ENCODE data around the gene KLHDC10.

The KLHDC10 gene

DNA sequence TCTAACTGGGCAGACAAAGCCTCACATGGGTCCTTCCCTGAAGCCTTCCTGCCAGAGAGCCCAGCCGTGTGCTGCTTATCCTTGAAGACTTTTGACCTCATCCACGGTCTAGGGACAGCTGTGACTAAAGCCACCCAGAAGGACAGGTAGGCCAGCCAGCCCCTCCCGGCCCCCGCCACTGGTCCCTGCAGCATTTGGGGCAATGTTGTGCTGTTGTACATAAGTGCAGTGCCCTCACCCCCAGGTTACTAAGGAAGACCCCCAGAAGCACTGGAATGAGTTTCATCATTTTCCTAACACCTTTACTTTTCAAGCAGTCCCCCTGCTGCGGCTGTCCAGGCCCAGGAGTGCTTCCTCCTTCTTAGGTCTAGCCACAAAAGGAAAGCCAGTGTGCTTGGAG lies 91.9 kb downstream of the KLHDC10 start:
- no peak overlapping the region for H3K56ac ChIP-seq (ENCODE audit: low read length)
- no peak overlapping the region for H2BK15ac ChIP-seq (replicated peaks; ENCODE audit: low read depth)
- no CpG with 5 or more reads among the region's 5 CpGs for WGBS (ENCODE audit: extremely low coverage, insufficient coverage, low lambda C conversion rate)
- H2AK5ac ChIP-seq (ENCODE audit: low read length): no peak overlapping the region
- H3K4me1 ChIP-seq (ENCODE audit: control insufficient read depth, low read depth, low read length): no peaks in the 10 kb centered on the region
- no peak overlapping the region for H3K18ac ChIP-seq (ENCODE audit: low read length)
- H3K4ac ChIP-seq (ENCODE audit: low read depth, low read length): no peak overlapping the region
- H3K9ac ChIP-seq (ENCODE audit: low read length): no peak overlapping the region
- H3K79me2 ChIP-seq (ENCODE audit: control insufficient read depth, insufficient read depth, low read length): no peaks in the 10 kb centered on the region
- no peak overlapping the region for H3K4me2 ChIP-seq (ENCODE audit: low read length)
- H3K23ac ChIP-seq (ENCODE audit: low read length): no peak overlapping the region
- H3K4me3 ChIP-seq (ENCODE audit: low read length): no peak overlapping the region
- no peak overlapping the region for H2BK5ac ChIP-seq (ENCODE audit: low read length)
- peaks cover 1% of the 10 kb centered on the region for H3K36me3 ChIP-seq (ENCODE audit: control insufficient read depth, insufficient read depth, low read length)
- no peak for DNase-seq
- no peak overlapping the region for H3K27ac ChIP-seq (ENCODE audit: low read depth, low read length)
- H3K27me3 ChIP-seq (ENCODE audit: insufficient read depth, low read length, poor library complexity): no peaks in the 10 kb centered on the region
- no peak overlapping the region for H4K8ac ChIP-seq (ENCODE audit: low read depth, low read length)
- no peak overlapping the region for H4K5ac ChIP-seq (ENCODE audit: low read length)
- H3K79me1 ChIP-seq (ENCODE audit: low read length): no peaks in the 10 kb centered on the region
- H2BK120ac ChIP-seq (ENCODE audit: low read depth, low read length): no peak overlapping the region

GRCh38 chr7:130174237-130174959 lies 104.1 kb downstream of the KLHDC10 start:
- Histone ChIP-seq H3K23ac (ENCODE audit: low read length) (no peak overlapping the region), H3K4ac (ENCODE audit: low read depth, low read length) (no peak overlapping the region), H2BK15ac (replicated peaks; ENCODE audit: low read depth) (no peak overlapping the region), H2BK5ac (ENCODE audit: low read length) (no peak overlapping the region), H4K8ac (ENCODE audit: low read depth, low read length) (no peak overlapping the region), H3K79me2 (ENCODE audit: control insufficient read depth, insufficient read depth, low read length) (no peaks in the 10 kb centered on the region), H4K5ac (ENCODE audit: low read length) (no peak overlapping the region), H2BK120ac (ENCODE audit: low read depth, low read length) (no peak overlapping the region), H3K79me1 (ENCODE audit: low read length) (no peaks in the 10 kb centered on the region), H3K56ac (ENCODE audit: low read length) (no peak overlapping the region), H3K9ac (ENCODE audit: low read length) (no peak overlapping the region), H3K36me3 (ENCODE audit: control insufficient read depth, insufficient read depth, low read length) (peaks cover 2% of the 10 kb centered on the region), H2AK5ac (ENCODE audit: low read length) (no peak overlapping the region), H3K4me3 (ENCODE audit: low read length) (no peak overlapping the region), H3K27me3 (ENCODE audit: insufficient read depth, low read length, poor library complexity) (no peaks in the 10 kb centered on the region), H3K4me1 (ENCODE audit: control insufficient read depth, low read depth, low read length) (no peaks in the 10 kb centered on the region), H3K18ac (ENCODE audit: low read length) (no peak overlapping the region), H3K4me2 (ENCODE audit: low read length) (no peak overlapping the region), H3K27ac (ENCODE audit: low read depth, low read length) (no peak overlapping the region)
- no peak for DNase-seq
- WGBS (ENCODE audit: extremely low coverage, insufficient coverage, low lambda C conversion rate): 100% methylated on average over 1 of the region's 4 CpGs

GRCh38 chr7:130178251-130178650 lies 107.9 kb downstream of the KLHDC10 start:
- Histone ChIP-seq H2BK120ac (ENCODE audit: low read depth, low read length) (no peak overlapping the region), H2BK5ac (ENCODE audit: low read length) (no peak overlapping the region), H3K56ac (ENCODE audit: low read length) (no peak overlapping the region), H3K36me3 (ENCODE audit: control insufficient read depth, insufficient read depth, low read length) (no peaks in the 10 kb centered on the region), H2AK5ac (ENCODE audit: low read length) (no peak overlapping the region), H4K5ac (ENCODE audit: low read length) (no peak overlapping the region), H3K79me2 (ENCODE audit: control insufficient read depth, insufficient read depth, low read length) (no peaks in the 10 kb centered on the region), H4K8ac (ENCODE audit: low read depth, low read length) (no peak overlapping the region), H3K9ac (ENCODE audit: low read length) (no peak overlapping the region), H3K79me1 (ENCODE audit: low read length) (no peaks in the 10 kb centered on the region), H2BK15ac (replicated peaks; ENCODE audit: low read depth) (no peak overlapping the region), H3K4ac (ENCODE audit: low read depth, low read length) (no peak overlapping the region), H3K27me3 (ENCODE audit: insufficient read depth, low read length, poor library complexity) (no peaks in the 10 kb centered on the region), H3K18ac (ENCODE audit: low read length) (no peak overlapping the region), H3K4me1 (ENCODE audit: control insufficient read depth, low read depth, low read length) (no peaks in the 10 kb centered on the region), H3K23ac (ENCODE audit: low read length) (no peak overlapping the region), H3K4me2 (ENCODE audit: low read length) (no peak overlapping the region), H3K27ac (ENCODE audit: low read depth, low read length) (no peak overlapping the region), H3K4me3 (ENCODE audit: low read length) (no peak overlapping the region)
- WGBS (ENCODE audit: extremely low coverage, insufficient coverage, low lambda C conversion rate): no CpG with 5 or more reads among the region's 4 CpGs
- DNase-seq: no peak

- H2AK5ac ChIP-seq (ENCODE audit: low read length): no peak overlapping the region
- H3K79me2 ChIP-seq (ENCODE audit: control insufficient read depth, insufficient read depth, low read length): no peaks in the 10 kb centered on the region
- no peaks in the 10 kb centered on the region for H3K36me3 ChIP-seq (ENCODE audit: control insufficient read depth, insufficient read depth, low read length)
- no peak overlapping the region for H4K8ac ChIP-seq (ENCODE audit: low read depth, low read length)
- H3K4ac ChIP-seq (ENCODE audit: low read depth, low read length): no peak overlapping the region
- no peak overlapping the region for H3K9ac ChIP-seq (ENCODE audit: low read length)
- no peaks in the 10 kb centered on the region for H3K27me3 ChIP-seq (ENCODE audit: insufficient read depth, low read length, poor library complexity)
- no peak overlapping the region for H3K18ac ChIP-seq (ENCODE audit: low read length)
- H2BK15ac ChIP-seq (replicated peaks; ENCODE audit: low read depth): no peak overlapping the region
- no peak overlapping the region for H3K23ac ChIP-seq (ENCODE audit: low read length)
- no peak overlapping the region for H3K4me3 ChIP-seq (ENCODE audit: low read length)
- H3K79me1 ChIP-seq (ENCODE audit: low read length): no peaks in the 10 kb centered on the region
- no peak overlapping the region for H4K5ac ChIP-seq (ENCODE audit: low read length)
- no peak overlapping the region for H3K56ac ChIP-seq (ENCODE audit: low read length)
- no peak for DNase-seq
- no peak overlapping the region for H2BK5ac ChIP-seq (ENCODE audit: low read length)
- H3K4me1 ChIP-seq (ENCODE audit: control insufficient read depth, low read depth, low read length): no peaks in the 10 kb centered on the region
- H3K4me2 ChIP-seq (ENCODE audit: low read length): no peak overlapping the region
- WGBS (ENCODE audit: extremely low coverage, insufficient coverage, low lambda C conversion rate): no CpG with 5 or more reads among the region's 2 CpGs
- H2BK120ac ChIP-seq (ENCODE audit: low read depth, low read length): no peak overlapping the region
- H3K27ac ChIP-seq (ENCODE audit: low read depth, low read length): no peak overlapping the region
Observed at GRCh38 chr7:130179631-130180030, 109.3 kb downstream of the KLHDC10 start.

DNA sequence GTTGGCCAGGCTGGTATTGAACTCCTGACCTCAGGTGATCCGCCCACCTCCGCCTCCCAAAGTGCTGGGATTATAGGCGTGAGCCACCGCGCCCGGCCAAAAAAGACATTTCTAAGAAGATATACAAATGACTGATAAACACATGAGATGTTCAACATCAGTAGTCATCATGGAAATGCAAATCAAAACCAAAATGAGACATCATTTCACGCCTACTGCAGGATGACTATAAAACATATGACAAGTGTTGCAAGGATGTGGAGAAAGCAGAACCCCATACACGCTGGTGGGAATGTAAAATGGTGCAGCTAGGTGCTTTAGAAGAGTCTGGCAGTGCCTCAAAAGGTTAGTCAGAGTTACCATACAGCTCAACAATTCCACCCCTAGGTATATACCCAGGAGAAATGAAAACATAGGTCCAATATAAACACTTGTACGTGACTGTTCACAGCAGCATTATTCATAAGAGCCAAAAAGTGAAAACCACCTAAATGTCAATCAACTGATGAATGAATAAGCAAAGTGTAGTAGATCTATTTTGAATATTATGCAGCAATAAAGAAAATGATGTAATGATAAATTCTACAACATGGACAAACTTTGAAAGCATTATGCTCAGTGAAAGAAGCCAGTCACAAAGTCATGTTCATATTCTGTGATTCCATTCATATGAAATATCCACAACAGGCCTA lies 110.4 kb downstream of the KLHDC10 start:
- no peak overlapping the region for H3K27ac ChIP-seq (ENCODE audit: low read depth, low read length)
- no peak overlapping the region for H2BK15ac ChIP-seq (replicated peaks; ENCODE audit: low read depth)
- H3K79me2 ChIP-seq (ENCODE audit: control insufficient read depth, insufficient read depth, low read length): no peaks in the 10 kb centered on the region
- WGBS (ENCODE audit: extremely low coverage, insufficient coverage, low lambda C conversion rate): no CpG with 5 or more reads among the region's 9 CpGs
- DNase-seq: no peak
- no peak overlapping the region for H3K18ac ChIP-seq (ENCODE audit: low read length)
- H3K23ac ChIP-seq (ENCODE audit: low read length): no peak overlapping the region
- no peak overlapping the region for H2AK5ac ChIP-seq (ENCODE audit: low read length)
- no peak overlapping the region for H4K8ac ChIP-seq (ENCODE audit: low read depth, low read length)
- H3K9ac ChIP-seq (ENCODE audit: low read length): no peak overlapping the region
- no peak overlapping the region for H2BK5ac ChIP-seq (ENCODE audit: low read length)
- H3K56ac ChIP-seq (ENCODE audit: low read length): no peak overlapping the region
- no peak overlapping the region for H3K4me2 ChIP-seq (ENCODE audit: low read length)
- H3K4me1 ChIP-seq (ENCODE audit: control insufficient read depth, low read depth, low read length): no peaks in the 10 kb centered on the region
- no peak overlapping the region for H4K5ac ChIP-seq (ENCODE audit: low read length)
- H2BK120ac ChIP-seq (ENCODE audit: low read depth, low read length): no peak overlapping the region
- no peak overlapping the region for H3K4ac ChIP-seq (ENCODE audit: low read depth, low read length)
- H3K4me3 ChIP-seq (ENCODE audit: low read length): no peak overlapping the region
- no peaks in the 10 kb centered on the region for H3K79me1 ChIP-seq (ENCODE audit: low read length)
- no peaks in the 10 kb centered on the region for H3K36me3 ChIP-seq (ENCODE audit: control insufficient read depth, insufficient read depth, low read length)
- H3K27me3 ChIP-seq (ENCODE audit: insufficient read depth, low read length, poor library complexity): no peaks in the 10 kb centered on the region

DNA sequence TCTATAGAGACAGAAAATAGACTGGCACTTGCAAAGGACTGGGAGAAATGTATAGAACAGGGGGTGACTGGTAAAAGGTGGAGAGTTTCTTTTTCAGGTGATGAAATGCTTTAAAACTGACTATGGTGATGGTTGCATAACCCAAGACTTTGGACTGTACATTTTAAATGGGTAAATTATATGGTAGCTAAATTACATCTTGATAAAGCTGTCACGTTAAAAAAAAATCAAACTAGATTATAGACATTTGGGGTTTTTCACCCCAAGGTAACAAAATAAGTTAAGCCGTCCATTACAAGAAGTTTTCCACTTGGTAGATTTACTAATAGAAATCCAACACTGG lies 110.9 kb downstream of the KLHDC10 start:
- Histone ChIP-seq H3K4me2 (ENCODE audit: low read length) (no peak overlapping the region), H3K27me3 (ENCODE audit: insufficient read depth, low read length, poor library complexity) (no peaks in the 10 kb centered on the region), H2BK120ac (ENCODE audit: low read depth, low read length) (no peak overlapping the region), H3K56ac (ENCODE audit: low read length) (no peak overlapping the region), H3K79me1 (ENCODE audit: low read length) (no peaks in the 10 kb centered on the region), H2AK5ac (ENCODE audit: low read length) (no peak overlapping the region), H4K5ac (ENCODE audit: low read length) (no peak overlapping the region), H3K23ac (ENCODE audit: low read length) (no peak overlapping the region), H3K36me3 (ENCODE audit: control insufficient read depth, insufficient read depth, low read length) (no peaks in the 10 kb centered on the region), H3K27ac (ENCODE audit: low read depth, low read length) (no peak overlapping the region), H4K8ac (ENCODE audit: low read depth, low read length) (no peak overlapping the region), H3K4me3 (ENCODE audit: low read length) (no peak overlapping the region), H2BK5ac (ENCODE audit: low read length) (no peak overlapping the region), H3K4me1 (ENCODE audit: control insufficient read depth, low read depth, low read length) (no peaks in the 10 kb centered on the region), H3K9ac (ENCODE audit: low read length) (no peak overlapping the region), H3K18ac (ENCODE audit: low read length) (no peak overlapping the region), H2BK15ac (replicated peaks; ENCODE audit: low read depth) (no peak overlapping the region), H3K4ac (ENCODE audit: low read depth, low read length) (no peak overlapping the region), H3K79me2 (ENCODE audit: control insufficient read depth, insufficient read depth, low read length) (no peaks in the 10 kb centered on the region)
- no CpG with 5 or more reads among the region's 2 CpGs for WGBS (ENCODE audit: extremely low coverage, insufficient coverage, low lambda C conversion rate)
- DNase-seq: no peak
